AG09309 (cell line): Measurements from ENCODE around the gene CCBE1.

ENCODE experiments used
- DNase-seq: peaks from one replicate; pipeline ENCODE4 v3.0.0-alpha.2; 2010; ENCODE audit warnings: low read depth
- H3K4me3 ChIP-seq: 2 replicates; pipeline ENCODE4 v1.5.1; 2011; ENCODE audit warnings: mild to moderate bottlenecking, low read depth, low read length, moderate library complexity; ENCODE audit not compliant: control insufficient read depth
- TF ChIP-seq, protein P1 (sequence below): IDR thresholded peaks from 2 replicates; pipeline ENCODE4 v1.5.1; 2011; ENCODE audit warnings: mild to moderate bottlenecking, low read depth, low read length, inconsistent platforms; ENCODE audit not compliant: insufficient read depth, control insufficient read depth; ENCODE audit errors: missing control alignments

The CCBE1 gene

DNA sequence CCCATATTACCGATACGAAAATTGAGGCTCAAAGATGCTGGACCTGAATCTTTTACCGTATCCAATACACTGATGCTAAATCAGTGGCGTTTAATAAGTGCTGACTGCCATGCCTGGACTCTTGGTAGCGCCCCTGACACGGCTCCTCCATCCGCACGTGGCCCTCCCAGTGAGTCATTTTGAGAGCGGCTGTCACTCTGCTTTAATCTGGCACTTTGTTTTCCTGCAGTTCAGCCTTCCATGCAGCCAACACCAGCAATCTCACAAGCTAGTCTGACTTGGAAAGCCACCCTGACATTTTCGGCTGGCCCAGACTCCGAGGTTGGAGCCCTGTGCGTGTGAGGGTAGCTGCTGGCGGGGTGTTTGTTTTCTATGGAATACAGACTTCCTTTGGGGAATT is 183.0 kb downstream of the CCBE1 start:
- DNase-seq: no peak
- H3K4me3 ChIP-seq: no peak overlapping the region
- TF ChIP-seq, protein P1, sequence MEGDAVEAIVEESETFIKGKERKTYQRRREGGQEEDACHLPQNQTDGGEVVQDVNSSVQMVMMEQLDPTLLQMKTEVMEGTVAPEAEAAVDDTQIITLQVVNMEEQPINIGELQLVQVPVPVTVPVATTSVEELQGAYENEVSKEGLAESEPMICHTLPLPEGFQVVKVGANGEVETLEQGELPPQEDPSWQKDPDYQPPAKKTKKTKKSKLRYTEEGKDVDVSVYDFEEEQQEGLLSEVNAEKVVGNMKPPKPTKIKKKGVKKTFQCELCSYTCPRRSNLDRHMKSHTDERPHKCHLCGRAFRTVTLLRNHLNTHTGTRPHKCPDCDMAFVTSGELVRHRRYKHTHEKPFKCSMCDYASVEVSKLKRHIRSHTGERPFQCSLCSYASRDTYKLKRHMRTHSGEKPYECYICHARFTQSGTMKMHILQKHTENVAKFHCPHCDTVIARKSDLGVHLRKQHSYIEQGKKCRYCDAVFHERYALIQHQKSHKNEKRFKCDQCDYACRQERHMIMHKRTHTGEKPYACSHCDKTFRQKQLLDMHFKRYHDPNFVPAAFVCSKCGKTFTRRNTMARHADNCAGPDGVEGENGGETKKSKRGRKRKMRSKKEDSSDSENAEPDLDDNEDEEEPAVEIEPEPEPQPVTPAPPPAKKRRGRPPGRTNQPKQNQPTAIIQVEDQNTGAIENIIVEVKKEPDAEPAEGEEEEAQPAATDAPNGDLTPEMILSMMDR: no peak

DNA sequence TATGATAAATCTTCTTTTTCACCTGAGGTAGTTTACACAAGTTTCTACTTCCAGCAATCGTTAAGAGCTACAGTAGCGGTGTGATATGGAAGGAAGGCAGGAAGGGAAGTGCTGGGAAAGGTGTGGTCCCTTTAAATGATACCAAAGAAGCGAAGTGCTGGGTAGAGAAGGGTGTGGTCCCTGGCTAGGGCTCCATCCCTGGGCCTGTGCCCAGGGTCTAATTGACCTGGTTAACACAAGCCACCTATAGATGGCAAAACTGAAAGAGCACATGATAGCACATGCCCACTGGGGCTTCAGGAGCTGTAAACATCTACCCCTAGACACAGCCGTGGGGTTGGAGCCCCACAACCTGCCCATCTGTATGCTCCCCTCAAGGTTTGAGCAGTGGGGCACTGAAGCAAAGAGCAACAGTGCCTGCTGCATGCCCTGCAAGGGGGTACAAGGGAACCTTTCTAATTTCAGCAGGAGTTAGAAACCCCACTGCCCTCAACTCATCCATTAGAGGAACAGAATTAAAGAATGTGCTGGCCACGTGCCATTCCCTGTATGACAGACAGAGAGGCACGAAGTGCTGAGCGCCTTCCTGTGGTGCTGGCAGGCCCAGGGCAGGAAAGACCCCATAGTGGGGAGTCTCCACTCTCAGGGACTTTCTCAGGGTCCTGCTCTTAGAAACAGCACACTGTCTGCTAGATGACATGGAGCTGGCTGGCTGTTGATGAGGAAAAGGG is 185.0 kb downstream of the CCBE1 start:
- no peak for DNase-seq
- TF ChIP-seq, protein P1: no peak

DNA sequence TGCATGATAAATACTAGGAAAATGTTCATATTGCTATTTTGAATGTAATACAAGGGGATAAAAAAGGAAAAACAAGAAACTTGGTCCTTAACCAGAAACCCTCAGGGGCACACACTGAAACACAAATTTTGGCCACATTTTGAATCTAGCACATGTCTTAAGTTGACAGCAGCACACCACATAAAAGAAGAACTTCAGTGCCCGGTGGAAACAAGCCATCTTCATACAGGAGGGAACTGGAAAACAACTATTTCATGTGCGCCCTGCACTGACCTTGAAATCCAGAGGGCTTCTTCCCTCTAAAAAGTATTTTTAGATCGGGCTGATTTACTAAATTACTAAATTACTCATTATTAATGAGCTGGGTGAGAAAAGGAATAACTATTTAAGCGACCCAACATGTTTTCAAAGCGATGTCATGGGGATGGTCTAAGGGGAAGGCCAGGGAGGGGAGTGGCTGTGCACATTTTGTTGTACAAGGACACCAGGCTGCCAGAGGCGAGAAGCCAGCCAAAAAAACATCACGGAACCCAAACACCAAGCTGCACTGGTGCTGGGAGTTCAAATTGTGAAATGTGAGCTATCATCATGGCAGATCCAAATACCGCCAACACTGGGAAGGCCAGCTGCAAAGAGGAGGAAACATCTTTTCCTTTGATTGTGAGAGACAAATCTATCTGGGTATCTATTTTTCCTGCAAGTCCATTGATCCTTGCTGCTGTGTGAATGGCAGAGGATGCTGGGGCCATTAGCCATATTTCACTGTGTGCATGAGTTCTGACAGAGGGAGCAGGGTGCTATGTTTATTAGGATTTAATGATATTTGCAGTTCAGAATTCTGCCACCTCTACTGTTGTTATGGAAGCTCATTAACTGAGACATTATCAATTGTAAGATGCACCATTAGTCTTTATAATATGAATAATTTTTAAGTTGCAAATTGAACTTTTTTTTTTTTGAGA is 187.5 kb downstream of the CCBE1 start:
- H3K4me3 ChIP-seq: no peak overlapping the region
- TF ChIP-seq, protein P1: no peak
- no peak for DNase-seq

More for the DNA sequence above, 185.0 kb downstream of the CCBE1 start:
- H3K4me3 ChIP-seq: no peak overlapping the region

DNA sequence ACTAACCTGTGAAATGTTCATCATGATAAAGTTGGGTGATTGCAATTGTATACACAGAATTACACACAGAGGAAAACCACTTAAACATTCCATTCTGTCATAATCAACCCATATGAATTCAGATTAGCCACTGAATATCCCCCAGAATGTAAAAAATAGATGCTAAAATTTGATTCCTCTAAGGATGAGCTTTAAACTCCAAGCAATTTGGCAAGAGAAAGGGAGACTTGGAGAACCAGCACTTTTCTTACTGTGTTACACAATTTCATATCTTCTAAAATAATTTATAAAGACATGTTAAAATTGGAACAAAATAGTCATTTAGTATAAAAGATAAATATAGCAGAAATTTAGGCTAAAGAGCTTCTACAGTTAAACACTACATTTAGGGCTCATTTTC is 191.9 kb downstream of the CCBE1 start:
- TF ChIP-seq, protein P1: no peak
- no peak overlapping the region for H3K4me3 ChIP-seq
- no peak for DNase-seq

GRCh38 chr18:59502274-59503175 is 194.7 kb downstream of the CCBE1 start:
- TF ChIP-seq, protein P1: no peak
- H3K4me3 ChIP-seq: no peak overlapping the region
- DNase-seq: peak; percentile 66

- no peak overlapping the region for H3K4me3 ChIP-seq
- TF ChIP-seq, protein P1: no peak
- no peak for DNase-seq
Observed at GRCh38 chr18:59501920-59502273, 195.3 kb downstream of the CCBE1 start.
